ENCODE data around the gene SRSF6.
"Not testable (repeated sequence)": the region's sequence is repeated elsewhere in the genome, so short reads cannot be mapped to it uniquely, and the experiment has no call there.

SRSF6 gene

GRCh38 chr20:43477619-43478018, 19.9 kb downstream of the SRSF6 start:
- Histone ChIP-seq H3K36me3 (ENCODE audit: insufficient read depth, low read length) (no peaks in the 10 kb centered on the region), H3K9ac (ENCODE audit: insufficient read length) (no peak overlapping the region), H3K9me3 (ENCODE audit: low read depth, low read length) (no peaks in the 10 kb centered on the region), H3K4me3 (no peak overlapping the region), H3K27ac (no peak overlapping the region)
- no peak for TF ChIP-seq POLR2AphosphoS5 (IDR thresholded peaks at IDR 0.05; ENCODE audit: borderline replicate concordance, low read depth, low read length)
- no peak for DNase-seq (ENCODE audit: low read depth, low spot score)

- H3K9me3 ChIP-seq (ENCODE audit: low read depth, low read length): no peaks in the 10 kb centered on the region
- DNase-seq (ENCODE audit: low read depth, low spot score): no peak
- no peaks in the 10 kb centered on the region for H3K36me3 ChIP-seq (ENCODE audit: insufficient read depth, low read length)
These were observed 32.3 kb downstream of the SRSF6 start for GRCh38 chr20:43490038-43490437.

GRCh38 chr20:43492101-43492500, 34.4 kb downstream of the SRSF6 start:
- H3K9me3 ChIP-seq (ENCODE audit: low read depth, low read length): no peaks in the 10 kb centered on the region
- TF ChIP-seq FOXP2 (optimal IDR thresholded peaks at IDR 0.05; ENCODE audit: control extremely low read depth, extremely low read length, insufficient read depth): no peak
- no peak for TF ChIP-seq POLR2AphosphoS5 (IDR thresholded peaks at IDR 0.05; ENCODE audit: borderline replicate concordance, low read depth, low read length)
- H3K36me3 ChIP-seq (ENCODE audit: insufficient read depth, low read length): no peaks in the 10 kb centered on the region
- DNase-seq (ENCODE audit: low read depth, low spot score): no peak
- H3K9ac ChIP-seq (ENCODE audit: insufficient read length): no peak overlapping the region
- H3K4me3 ChIP-seq: no peak overlapping the region
- no peak overlapping the region for H3K27ac ChIP-seq

More at GRCh38 chr20:43490038-43490437, 32.3 kb downstream of the SRSF6 start:
- Histone ChIP-seq H3K27ac (no peak overlapping the region), H3K9ac (ENCODE audit: insufficient read length) (no peak overlapping the region), H3K4me3 (no peak overlapping the region)
- no peak for TF ChIP-seq POLR2AphosphoS5 (IDR thresholded peaks at IDR 0.05; ENCODE audit: borderline replicate concordance, low read depth, low read length)
- no peak for TF ChIP-seq FOXP2 (optimal IDR thresholded peaks at IDR 0.05; ENCODE audit: control extremely low read depth, extremely low read length, insufficient read depth)
- TF ChIP-seq EZH2 (IDR thresholded peaks at IDR 0.05): no peak

GRCh38 chr20:43495388-43495787, 37.7 kb downstream of the SRSF6 start:
- Histone ChIP-seq H3K27ac (no peak overlapping the region), H3K9me3 (ENCODE audit: low read depth, low read length) (no peaks in the 10 kb centered on the region), H3K36me3 (ENCODE audit: insufficient read depth, low read length) (no peaks in the 10 kb centered on the region), H3K4me3 (no peak overlapping the region), H3K9ac (ENCODE audit: insufficient read length) (no peak overlapping the region)
- no peak for DNase-seq (ENCODE audit: low read depth, low spot score)
- TF ChIP-seq FOXP2 (optimal IDR thresholded peaks at IDR 0.05; ENCODE audit: control extremely low read depth, extremely low read length, insufficient read depth) (no peak), EZH2 (IDR thresholded peaks at IDR 0.05) (no peak), POLR2AphosphoS5 (IDR thresholded peaks at IDR 0.05; ENCODE audit: borderline replicate concordance, low read depth, low read length) (no peak)

- H3K9ac ChIP-seq (ENCODE audit: insufficient read length); H3K36me3 ChIP-seq (ENCODE audit: insufficient read depth, low read length); H3K9me3 ChIP-seq (ENCODE audit: low read depth, low read length); H3K27ac ChIP-seq; DNase-seq (ENCODE audit: low read depth, low spot score); H3K4me3 ChIP-seq: not testable (repeated sequence)
These were observed 44.3 kb downstream of the SRSF6 start for GRCh38 chr20:43502021-43502420.

- DNase-seq (ENCODE audit: low read depth, low spot score): no peak
These were observed 48.5 kb downstream of the SRSF6 start for GRCh38 chr20:43506238-43506637.

GRCh38 chr20:43507150-43508080, 49.7 kb downstream of the SRSF6 start, which contains the start of gene L3MBTL1:
Gene L3MBTL1, plus strand, starts transcription at chr20:43507697. Its CDS starts 5,807 bp downstream, at chr20:43513504.
- H3K27ac ChIP-seq: no peak within 1 kb of the TSS
- TF ChIP-seq EZH2 (IDR thresholded peaks at IDR 0.05): no peak
- H3K36me3 ChIP-seq (ENCODE audit: insufficient read depth, low read length): no peaks in the 10 kb centered on the region
- H3K9ac ChIP-seq (ENCODE audit: insufficient read length): peak within 1 kb of the TSS; percentile 23
- no peak for DNase-seq (ENCODE audit: low read depth, low spot score)
- peak within 1 kb of the TSS; percentile 77 for H3K4me3 ChIP-seq
- H3K9me3 ChIP-seq (ENCODE audit: low read depth, low read length): no peaks in the 10 kb centered on the region

More at GRCh38 chr20:43506238-43506637, 48.5 kb downstream of the SRSF6 start:
- Histone ChIP-seq H3K4me3 (no peak overlapping the region), H3K36me3 (ENCODE audit: insufficient read depth, low read length) (no peaks in the 10 kb centered on the region), H3K9me3 (ENCODE audit: low read depth, low read length) (no peaks in the 10 kb centered on the region), H3K27ac (no peak overlapping the region), H3K9ac (ENCODE audit: insufficient read length) (no peak overlapping the region)
- TF ChIP-seq EZH2 (IDR thresholded peaks at IDR 0.05) (no peak), POLR2AphosphoS5 (IDR thresholded peaks at IDR 0.05; ENCODE audit: borderline replicate concordance, low read depth, low read length) (no peak), FOXP2 (optimal IDR thresholded peaks at IDR 0.05; ENCODE audit: control extremely low read depth, extremely low read length, insufficient read depth) (no peak)

- Histone ChIP-seq H3K36me3 (ENCODE audit: insufficient read depth, low read length) (no peaks in the 10 kb centered on the region), H3K27ac (no peak overlapping the region), H3K4me3 (peak overlapping the region; percentile 77), H3K9me3 (ENCODE audit: low read depth, low read length) (no peaks in the 10 kb centered on the region), H3K9ac (ENCODE audit: insufficient read length) (peak overlapping the region; percentile 23)
- no peak for TF ChIP-seq EZH2 (IDR thresholded peaks at IDR 0.05)
- TF ChIP-seq POLR2AphosphoS5 (IDR thresholded peaks at IDR 0.05; ENCODE audit: borderline replicate concordance, low read depth, low read length): no peak
- TF ChIP-seq FOXP2 (optimal IDR thresholded peaks at IDR 0.05; ENCODE audit: control extremely low read depth, extremely low read length, insufficient read depth): no peak
- no peak for DNase-seq (ENCODE audit: low read depth, low spot score)
These were observed 50.4 kb downstream of the SRSF6 start for GRCh38 chr20:43508106-43508505.

GRCh38 chr20:43508604-43509040, 50.9 kb downstream of the SRSF6 start:
- no peak overlapping the region for H3K27ac ChIP-seq
- no peaks in the 10 kb centered on the region for H3K36me3 ChIP-seq (ENCODE audit: insufficient read depth, low read length)
- TF ChIP-seq EZH2 (IDR thresholded peaks at IDR 0.05) (no peak), POLR2AphosphoS5 (IDR thresholded peaks at IDR 0.05; ENCODE audit: borderline replicate concordance, low read depth, low read length) (no peak), FOXP2 (optimal IDR thresholded peaks at IDR 0.05; ENCODE audit: control extremely low read depth, extremely low read length, insufficient read depth) (no peak)
- H3K9ac ChIP-seq (ENCODE audit: insufficient read length): no peak overlapping the region
- H3K4me3 ChIP-seq: no peak overlapping the region
- H3K9me3 ChIP-seq (ENCODE audit: low read depth, low read length): no peaks in the 10 kb centered on the region
- DNase-seq (ENCODE audit: low read depth, low spot score): no peak

All from SK-N-MC (cell line).